ENCODE measurements around the gene TOPORS.
A peak's percentile ranks its signal among the peaks of the same experiment; 100 is the strongest.

TOPORS gene

GRCh38 chr9:32518276-32518675 lies 34.1 kb downstream of the TOPORS start:
- H3K27ac ChIP-seq = no peak overlapping the region
- no peak for DNase-seq (ENCODE audit: low read depth, low spot score)

GRCh38 chr9:32516241-32516640 lies 36.1 kb downstream of the TOPORS start:
- DNase-seq (ENCODE audit: low read depth, low spot score) = no peak
- H3K27ac ChIP-seq = no peak overlapping the region

GRCh38 chr9:32508728-32509127 lies 43.7 kb downstream of the TOPORS start:
- H3K27ac ChIP-seq = no peak overlapping the region
- DNase-seq (ENCODE audit: low read depth, low spot score) = no peak

GRCh38 chr9:32503008-32503407 lies 49.4 kb downstream of the TOPORS start:
- no peak for DNase-seq (ENCODE audit: low read depth, low spot score)
- peak overlapping the region; percentile 83 for H3K27ac ChIP-seq

- H3K27ac ChIP-seq = peak overlapping the region; percentile 83
- peak; percentile 77 for DNase-seq (ENCODE audit: low read depth, low spot score)
These were observed 49.9 kb downstream of the TOPORS start for GRCh38 chr9:32502464-32502863.

GRCh38 chr9:32501868-32502267 lies 50.5 kb downstream of the TOPORS start:
- DNase-seq (ENCODE audit: low read depth, low spot score) = no peak
- peak overlapping the region; percentile 83 for H3K27ac ChIP-seq

- peak; percentile 34 for DNase-seq (ENCODE audit: low read depth, low spot score)
- peak overlapping the region; percentile 83 for H3K27ac ChIP-seq
These were observed 51.6 kb downstream of the TOPORS start for GRCh38 chr9:32500768-32501167.

- DNase-seq (ENCODE audit: low read depth, low spot score) = no peak
- H3K27ac ChIP-seq = no peak overlapping the region
These were observed 54.5 kb downstream of the TOPORS start for GRCh38 chr9:32497921-32498320.

GRCh38 chr9:32490601-32491000 lies 61.8 kb downstream of the TOPORS start:
- H3K27ac ChIP-seq = no peak overlapping the region
- DNase-seq (ENCODE audit: low read depth, low spot score) = no peak

All from epithelial cell of prostate (primary cell).